ENCODE data around the gene SEMA4A.
"Not testable (repeated sequence)": the region's sequence is repeated elsewhere in the genome, so short reads cannot be mapped to it uniquely, and the experiment has no call there.

The SEMA4A gene

GRCh38 chr1:156180471-156180870 is 27.1 kb downstream of the SEMA4A start:
- Mint-ChIP-seq H3K9me3 (no peaks in the 10 kb centered on the region), H3K4me1 (ENCODE audit: low read depth) (peaks cover 9% of the 10 kb centered on the region), H3K36me3 (ENCODE audit: low read depth) (peaks cover 34% of the 10 kb centered on the region), H3K27me3 (no peaks in the 10 kb centered on the region), H3K27ac (no peak overlapping the region), H3K4me3 (no peak overlapping the region)

- H3K4me1 Mint-ChIP-seq (ENCODE audit: low read depth); H3K4me3 Mint-ChIP-seq; H3K9me3 Mint-ChIP-seq; H3K27me3 Mint-ChIP-seq: not testable (repeated sequence)
- H3K27ac Mint-ChIP-seq: peak overlapping the region; percentile 26
- H3K36me3 Mint-ChIP-seq (ENCODE audit: low read depth): peaks cover 29% of the 10 kb centered on the region
These were observed 28.1 kb downstream of the SEMA4A start for GRCh38 chr1:156181391-156181924.

- H3K4me3 Mint-ChIP-seq; H3K27me3 Mint-ChIP-seq; H3K4me1 Mint-ChIP-seq (ENCODE audit: low read depth); H3K9me3 Mint-ChIP-seq; H3K27ac Mint-ChIP-seq: not testable (repeated sequence)
- H3K36me3 Mint-ChIP-seq (ENCODE audit: low read depth): peaks cover 29% of the 10 kb centered on the region
These were observed 28.8 kb downstream of the SEMA4A start for GRCh38 chr1:156182010-156182779.

GRCh38 chr1:156186347-156187177 is 33.2 kb downstream of the SEMA4A start:
- not testable (repeated sequence) for H3K27ac Mint-ChIP-seq; H3K4me1 Mint-ChIP-seq (ENCODE audit: low read depth); H3K4me3 Mint-ChIP-seq; H3K9me3 Mint-ChIP-seq; H3K27me3 Mint-ChIP-seq
- peaks cover 18% of the 10 kb centered on the region for H3K36me3 Mint-ChIP-seq (ENCODE audit: low read depth)

GRCh38 chr1:156190265-156190664 is 36.9 kb downstream of the SEMA4A start:
- H3K27ac Mint-ChIP-seq, H3K9me3 Mint-ChIP-seq, H3K27me3 Mint-ChIP-seq, H3K4me3 Mint-ChIP-seq: not testable (repeated sequence)
- Mint-ChIP-seq H3K4me1 (ENCODE audit: low read depth) (peaks cover 33% of the 10 kb centered on the region), H3K36me3 (ENCODE audit: low read depth) (peaks cover 23% of the 10 kb centered on the region)

- H3K27ac Mint-ChIP-seq: no peak overlapping the region
- H3K36me3 Mint-ChIP-seq (ENCODE audit: low read depth): peaks cover 32% of the 10 kb centered on the region
- no peaks in the 10 kb centered on the region for H3K27me3 Mint-ChIP-seq
- H3K4me3 Mint-ChIP-seq: no peak overlapping the region
- H3K9me3 Mint-ChIP-seq: no peaks in the 10 kb centered on the region
- peaks cover 45% of the 10 kb centered on the region for H3K4me1 Mint-ChIP-seq (ENCODE audit: low read depth)
These were observed 38.0 kb downstream of the SEMA4A start for GRCh38 chr1:156191292-156191964.

GRCh38 chr1:156193208-156193487 is 39.8 kb downstream of the SEMA4A start:
- no peaks in the 10 kb centered on the region for H3K27me3 Mint-ChIP-seq
- peak overlapping the region; percentile 100 for H3K4me3 Mint-ChIP-seq
- no peaks in the 10 kb centered on the region for H3K9me3 Mint-ChIP-seq
- peaks cover 62% of the 10 kb centered on the region for H3K4me1 Mint-ChIP-seq (ENCODE audit: low read depth)
- H3K27ac Mint-ChIP-seq: peak overlapping the region; percentile 94
- H3K36me3 Mint-ChIP-seq (ENCODE audit: low read depth): peaks cover 38% of the 10 kb centered on the region

GRCh38 chr1:156193488-156194299 is 40.3 kb downstream of the SEMA4A start, which contains the start of gene SLC25A44:
Gene SLC25A44, plus strand, starts transcription at chr1:156194104. Its CDS starts 5,744 bp downstream, at chr1:156199848.
- H3K4me1 Mint-ChIP-seq (ENCODE audit: low read depth): peaks cover 67% of the 10 kb centered on the region
- peak within 1 kb of the TSS; percentile 94 for H3K27ac Mint-ChIP-seq
- H3K36me3 Mint-ChIP-seq (ENCODE audit: low read depth): peaks cover 44% of the 10 kb centered on the region
- no peaks in the 10 kb centered on the region for H3K27me3 Mint-ChIP-seq
- H3K4me3 Mint-ChIP-seq: peak within 1 kb of the TSS; percentile 100
- H3K9me3 Mint-ChIP-seq: no peaks in the 10 kb centered on the region

- Mint-ChIP-seq H3K27me3 (no peaks in the 10 kb centered on the region), H3K9me3 (no peaks in the 10 kb centered on the region), H3K4me3 (peak overlapping the region; percentile 100), H3K27ac (peak overlapping the region; percentile 94), H3K36me3 (ENCODE audit: low read depth) (peaks cover 49% of the 10 kb centered on the region), H3K4me1 (ENCODE audit: low read depth) (peaks cover 73% of the 10 kb centered on the region)
These were observed 40.9 kb downstream of the SEMA4A start for GRCh38 chr1:156194300-156194652.

GRCh38 chr1:156195853-156196252 is 42.5 kb downstream of the SEMA4A start:
- Mint-ChIP-seq H3K4me3 (peak overlapping the region; percentile 100), H3K36me3 (ENCODE audit: low read depth) (peaks cover 63% of the 10 kb centered on the region), H3K4me1 (ENCODE audit: low read depth) (peaks cover 88% of the 10 kb centered on the region), H3K27me3 (no peaks in the 10 kb centered on the region), H3K9me3 (no peaks in the 10 kb centered on the region), H3K27ac (peak overlapping the region; percentile 83)

GRCh38 chr1:156196445-156196844 is 43.1 kb downstream of the SEMA4A start:
- Mint-ChIP-seq H3K4me1 (ENCODE audit: low read depth) (peaks cover 87% of the 10 kb centered on the region), H3K36me3 (ENCODE audit: low read depth) (peaks cover 63% of the 10 kb centered on the region)

GRCh38 chr1:156198831-156199349 is 45.5 kb downstream of the SEMA4A start:
- H3K9me3 Mint-ChIP-seq: no peaks in the 10 kb centered on the region
- peaks cover 66% of the 10 kb centered on the region for H3K4me1 Mint-ChIP-seq (ENCODE audit: low read depth)
- no peak overlapping the region for H3K27ac Mint-ChIP-seq
- no peaks in the 10 kb centered on the region for H3K27me3 Mint-ChIP-seq
- H3K4me3 Mint-ChIP-seq: peak overlapping the region; percentile 100
- peaks cover 57% of the 10 kb centered on the region for H3K36me3 Mint-ChIP-seq (ENCODE audit: low read depth)

More at GRCh38 chr1:156196445-156196844, 43.1 kb downstream of the SEMA4A start:
- Mint-ChIP-seq H3K27me3 (no peaks in the 10 kb centered on the region), H3K4me3 (peak overlapping the region; percentile 100), H3K9me3 (no peaks in the 10 kb centered on the region), H3K27ac (peak overlapping the region; percentile 83)

GRCh38 chr1:156200044-156200443 is 46.7 kb downstream of the SEMA4A start:
- H3K27ac Mint-ChIP-seq: no peak overlapping the region
- peaks cover 57% of the 10 kb centered on the region for H3K4me1 Mint-ChIP-seq (ENCODE audit: low read depth)
- peaks cover 58% of the 10 kb centered on the region for H3K36me3 Mint-ChIP-seq (ENCODE audit: low read depth)

GRCh38 chr1:156203331-156203730 is 49.9 kb downstream of the SEMA4A start:
- H3K27ac Mint-ChIP-seq: no peak overlapping the region
- H3K4me3 Mint-ChIP-seq: no peak overlapping the region
- H3K4me1 Mint-ChIP-seq (ENCODE audit: low read depth): peaks cover 29% of the 10 kb centered on the region
- H3K9me3 Mint-ChIP-seq: no peaks in the 10 kb centered on the region
- no peaks in the 10 kb centered on the region for H3K27me3 Mint-ChIP-seq
- peaks cover 50% of the 10 kb centered on the region for H3K36me3 Mint-ChIP-seq (ENCODE audit: low read depth)

More at GRCh38 chr1:156200044-156200443, 46.7 kb downstream of the SEMA4A start:
- Mint-ChIP-seq H3K27me3 (no peaks in the 10 kb centered on the region), H3K9me3 (no peaks in the 10 kb centered on the region), H3K4me3 (peak overlapping the region; percentile 100)

Data from stimulated activated naive CD8-positive, alpha-beta T cell treated with anti-CD3 and anti-CD28 coated beads, Interleukin-15, Interleukin-2, amounts not matched to agents 100 ng/mL and 50 ng/mL, for 24 hours (primary cell).